ENCODE measurements around the gene LAX1. TPM values are rescaled to one million over a fixed set of nuclear protein-coding genes. Genes with fewer than 3 reads are reported as not detected.

Gene LAX1
- total RNA-seq, 1 experiment from 2014 or later, result not detected

- no peak for DNase-seq (ENCODE audit: low spot score)
- H3K9me3 Mint-ChIP-seq, result no peaks in the 10 kb centered on the region
- H3K4me1 Mint-ChIP-seq, result peaks cover 27% of the 10 kb centered on the region
- no peak overlapping the region for H3K27ac Mint-ChIP-seq
- no peaks in the 10 kb centered on the region for H3K36me3 Mint-ChIP-seq
- TF ChIP-seq ZSCAN18 (CRISPR knock-in tag; IDR thresholded peaks at IDR 0.05) (no peak), NFATC4 (CRISPR knock-in tag; IDR thresholded peaks at IDR 0.05) (no peak), NFYB (CRISPR knock-in tag; conservative IDR thresholded peaks at IDR 0.05; ENCODE audit: low read depth) (no peak), CDX4 (CRISPR knock-in tag; IDR thresholded peaks at IDR 0.05; ENCODE audit: borderline replicate concordance) (no peak), ELF4 (CRISPR knock-in tag; IDR thresholded peaks at IDR 0.05; ENCODE audit: low read depth) (no peak), CREB1 (CRISPR knock-in tag; IDR thresholded peaks at IDR 0.05) (no peak), ZNF138 (CRISPR knock-in tag; conservative IDR thresholded peaks at IDR 0.05) (no peak), CREM (CRISPR knock-in tag; IDR thresholded peaks at IDR 0.05) (no peak), HMGXB4 (CRISPR knock-in tag; IDR thresholded peaks at IDR 0.05) (no peak), RELA (CRISPR knock-in tag; IDR thresholded peaks at IDR 0.05; ENCODE audit: borderline replicate concordance) (no peak), ZNF263 (CRISPR knock-in tag; IDR thresholded peaks at IDR 0.05; ENCODE audit: low read depth) (no peak), E2F4 (CRISPR knock-in tag; IDR thresholded peaks at IDR 0.05; ENCODE audit: borderline replicate concordance, low read depth) (no peak), ZNF512 (CRISPR knock-in tag; IDR thresholded peaks at IDR 0.05; ENCODE audit: borderline replicate concordance) (no peak), ZBTB21 (CRISPR knock-in tag; IDR thresholded peaks at IDR 0.05; ENCODE audit: borderline replicate concordance) (no peak), SP1 (CRISPR knock-in tag; conservative IDR thresholded peaks at IDR 0.05) (no peak), ERG (CRISPR knock-in tag; IDR thresholded peaks at IDR 0.05) (no peak), TP53 (CRISPR knock-in tag; IDR thresholded peaks at IDR 0.05) (no peak), MXD4 (CRISPR knock-in tag; IDR thresholded peaks at IDR 0.05; ENCODE audit: borderline replicate concordance) (no peak)
- H3K27me3 Mint-ChIP-seq (ENCODE audit: low read depth), result no peaks in the 10 kb centered on the region
- POLR2A ChIA-PET, result no interaction called here
- no peak for ATAC-seq
- CTCF ChIA-PET, result interaction anchor here (0.6 kb wide), 1 partner anchor 14 kb away, joined by 3 read pairs; no protein-coding TSS in a partner anchor
- H3K4me3 Mint-ChIP-seq, result no peak overlapping the region
These were observed 18.7 kb upstream of the LAX1 start for GRCh38 chr1:203746281-203746680.

- Mint-ChIP-seq H3K9me3 (no peaks in the 10 kb centered on the region), H3K27me3 (ENCODE audit: low read depth) (no peaks in the 10 kb centered on the region), H3K36me3 (no peaks in the 10 kb centered on the region), H3K4me3 (no peak overlapping the region), H3K4me1 (peaks cover 11% of the 10 kb centered on the region), H3K27ac (no peak overlapping the region)
- CTCF ChIA-PET, result interaction anchor here (0.8 kb wide), 1 partner anchor 378 kb away, joined by 3 read pairs; no protein-coding TSS in a partner anchor
- TF ChIP-seq NFYB (CRISPR knock-in tag; conservative IDR thresholded peaks at IDR 0.05; ENCODE audit: low read depth) (no peak), MYBL2 (CRISPR knock-in tag; IDR thresholded peaks at IDR 0.05) (no peak), NFE2L1 (CRISPR knock-in tag; IDR thresholded peaks at IDR 0.05) (no peak), PRDM15 (CRISPR knock-in tag; IDR thresholded peaks at IDR 0.05) (no peak), MXD4 (CRISPR knock-in tag; IDR thresholded peaks at IDR 0.05; ENCODE audit: borderline replicate concordance) (no peak), CREB1 (CRISPR knock-in tag; IDR thresholded peaks at IDR 0.05) (no peak)
- POLR2A ChIA-PET, result interaction anchor here (0.7 kb wide), 1 partner anchor 517 kb away, joined by 3 read pairs; no protein-coding TSS in a partner anchor
- ATAC-seq, result no peak
- DNase-seq (ENCODE audit: low spot score), result no peak
These were observed 13.9 kb upstream of the LAX1 start for GRCh38 chr1:203751051-203751450.
